ENCODE data around the gene KLHL20.

The KLHL20 gene

GRCh38 chr1:173823781-173824314 is 109.1 kb downstream of the KLHL20 start:
- no peaks in the 10 kb centered on the region for H3K27me3 ChIP-seq (ENCODE audit: control insufficient read depth, low read length)
- peaks cover 86% of the 10 kb centered on the region for H3K79me2 ChIP-seq (ENCODE audit: control insufficient read depth, low read length)
- TF ChIP-seq EZH2phosphoT487 (IDR thresholded peaks at IDR 0.05; ENCODE audit: borderline replicate concordance, low read length) (no peak), CTCF (IDR thresholded peaks at IDR 0.05; ENCODE audit: low read depth, low read length, poor library complexity, severe bottlenecking) (no peak)
- peak overlapping the region; percentile 89 for H3K4me3 ChIP-seq (ENCODE audit: low read length)
- H3K27ac ChIP-seq (ENCODE audit: low read depth, low read length), result peak overlapping the region; percentile 87
- peaks cover 64% of the 10 kb centered on the region for H3K36me3 ChIP-seq (ENCODE audit: control insufficient read depth, low read length)
- no peaks in the 10 kb centered on the region for H3K9me2 ChIP-seq (replicated peaks; ENCODE audit: control insufficient read depth, low read length)
- no peaks in the 10 kb centered on the region for H4K20me1 ChIP-seq (ENCODE audit: control insufficient read depth, insufficient read depth, low read depth, low read length)
- peaks cover 7% of the 10 kb centered on the region for H3F3A ChIP-seq (ENCODE audit: control insufficient read depth, insufficient read depth)
- no peaks in the 10 kb centered on the region for H3K9me3 ChIP-seq (ENCODE audit: control insufficient read depth, insufficient read depth, low read length)
- H3K4me2 ChIP-seq (ENCODE audit: low read length), result peak overlapping the region; percentile 92
- peaks cover 51% of the 10 kb centered on the region for H3K4me1 ChIP-seq (ENCODE audit: control insufficient read depth, low read length)

GRCh38 chr1:173824315-173825081 is 109.7 kb downstream of the KLHL20 start, which contains the start of the genes CENPL and DARS2:
CENPL (minus strand) TSS chr1:173824883; CDS start chr1:173811299, 13,584 bp downstream.
DARS2 (plus strand) TSS chr1:173824673; CDS start chr1:173825230, 557 bp downstream.
- Histone ChIP-seq H3K4me1 (ENCODE audit: control insufficient read depth, low read length) (peaks cover 51% of the 10 kb centered on the region), H3K4me3 (ENCODE audit: low read length) (peak within 1 kb of the TSS; percentile 89), H3K9me3 (ENCODE audit: control insufficient read depth, insufficient read depth, low read length) (no peaks in the 10 kb centered on the region), H3F3A (ENCODE audit: control insufficient read depth, insufficient read depth) (peaks cover 7% of the 10 kb centered on the region), H4K20me1 (ENCODE audit: control insufficient read depth, insufficient read depth, low read depth, low read length) (no peaks in the 10 kb centered on the region), H3K9me2 (replicated peaks; ENCODE audit: control insufficient read depth, low read length) (no peaks in the 10 kb centered on the region), H3K27ac (ENCODE audit: low read depth, low read length) (peak within 1 kb of the TSS; percentile 87), H3K79me2 (ENCODE audit: control insufficient read depth, low read length) (peaks cover 80% of the 10 kb centered on the region), H3K4me2 (ENCODE audit: low read length) (peak within 1 kb of the TSS; percentile 92), H3K36me3 (ENCODE audit: control insufficient read depth, low read length) (peaks cover 61% of the 10 kb centered on the region), H3K27me3 (ENCODE audit: control insufficient read depth, low read length) (no peaks in the 10 kb centered on the region)
- TF ChIP-seq CTCF (IDR thresholded peaks at IDR 0.05; ENCODE audit: low read depth, low read length, poor library complexity, severe bottlenecking) (no peak), EZH2phosphoT487 (IDR thresholded peaks at IDR 0.05; ENCODE audit: borderline replicate concordance, low read length) (no peak)

DNA sequence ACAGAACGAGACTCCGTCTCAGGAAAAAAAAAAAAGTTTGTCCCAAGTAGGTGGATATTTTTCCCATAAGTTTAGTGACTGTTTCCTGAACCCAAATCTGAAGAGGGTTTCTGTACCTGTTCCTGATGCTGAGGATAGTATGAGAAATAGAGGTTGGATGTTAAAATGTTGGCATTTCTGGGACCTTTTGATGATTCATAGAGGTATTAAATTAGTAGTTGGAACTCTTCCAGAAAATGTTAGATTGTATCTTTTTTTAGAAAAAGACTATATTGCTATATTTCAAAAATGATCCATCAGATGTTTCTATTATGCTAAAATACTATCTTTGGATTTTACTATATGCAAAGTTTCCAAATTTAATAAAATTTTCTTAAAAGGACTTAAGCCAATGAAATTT is 112.8 kb downstream of the KLHL20 start:
- Histone ChIP-seq H3K27ac (ENCODE audit: low read depth, low read length) (no peak overlapping the region), H3K36me3 (ENCODE audit: control insufficient read depth, low read length) (peaks cover 56% of the 10 kb centered on the region), H3K4me3 (ENCODE audit: low read length) (peak overlapping the region; percentile 9; the same call in 1 of the 2 replicates), H4K20me1 (ENCODE audit: control insufficient read depth, insufficient read depth, low read depth, low read length) (no peaks in the 10 kb centered on the region), H3K79me2 (ENCODE audit: control insufficient read depth, low read length) (peaks cover 49% of the 10 kb centered on the region), H3F3A (ENCODE audit: control insufficient read depth, insufficient read depth) (peaks cover 7% of the 10 kb centered on the region), H3K4me1 (ENCODE audit: control insufficient read depth, low read length) (peaks cover 31% of the 10 kb centered on the region), H3K27me3 (ENCODE audit: control insufficient read depth, low read length) (no peaks in the 10 kb centered on the region), H3K9me3 (ENCODE audit: control insufficient read depth, insufficient read depth, low read length) (no peaks in the 10 kb centered on the region), H3K4me2 (ENCODE audit: low read length) (peak overlapping the region; percentile 92), H3K9me2 (replicated peaks; ENCODE audit: control insufficient read depth, low read length) (no peaks in the 10 kb centered on the region)
- TF ChIP-seq CTCF (IDR thresholded peaks at IDR 0.05; ENCODE audit: low read depth, low read length, poor library complexity, severe bottlenecking) (no peak), EZH2phosphoT487 (IDR thresholded peaks at IDR 0.05; ENCODE audit: borderline replicate concordance, low read length) (no peak)
